IMR-90 (cell line): ENCODE data around the gene CAMTA1. TPM values are rescaled to one million over a fixed set of nuclear protein-coding genes. Genes with fewer than 3 reads are reported as not detected.

Source experiments
- ATAC-seq: fragments of 200-7000 bp; cut with Tn5 transposase; 2 replicates; pipeline ENCODE4 v1.9.1; 2020; ENCODE audit warnings: low read depth, mild to moderate bottlenecking, moderate library complexity
- BruUV-seq: library from RNA; stranded (reverse); fragments of 400-500 nt; replicated peaks from 2 replicates; lab custom pipeline; 2021; lab: Mats Ljungman, UMichigan
- CTCF ChIA-PET: fragments of 300-600 bp; formaldehyde crosslinking; extraction: SDS; loops from one replicate; lab custom pipeline; 2021; ENCODE audit warnings: antibody characterized with exemption; lab: Yijun Ruan, JAX
- POLR2A ChIA-PET: fragments of 300-600 bp; sonication (Branson Sonifier 250); formaldehyde crosslinking; loops from one replicate; lab custom pipeline; 2022; ENCODE audit warnings: antibody characterized with exemption; ENCODE audit not compliant: unreplicated experiment; lab: Charles Lee
- DNase-seq: peaks from one replicate; pipeline ENCODE4 v3.0.0; 2013
- H2AFZ ChIP-seq: replicated peaks from 2 replicates; pipeline ENCODE3; 2013; ENCODE audit warnings: low read length, mild to moderate bottlenecking; ENCODE audit not compliant: poor library complexity
- H2AK5ac ChIP-seq: 2 replicates; pipeline ENCODE4 v1.6.1; 2013; ENCODE audit warnings: low read depth, low read length, inconsistent platforms
- H2AK9ac ChIP-seq: replicated peaks from 2 replicates; pipeline ENCODE3; 2013; ENCODE audit warnings: mild to moderate bottlenecking, low read depth, low read length, moderate library complexity; ENCODE audit not compliant: poor library complexity
- H2BK120ac ChIP-seq: 2 replicates; pipeline ENCODE4 v1.6.1; 2013; ENCODE audit warnings: low read depth, low read length, inconsistent platforms
- H2BK15ac ChIP-seq: 3 replicates; pipeline ENCODE4 v1.6.1; 2013; ENCODE audit warnings: low read depth, low read length, inconsistent platforms
- H2BK20ac ChIP-seq: 2 replicates; pipeline ENCODE4 v1.6.1; 2013; ENCODE audit warnings: low read depth, mild to moderate bottlenecking, inconsistent platforms, low read length, moderate library complexity
- H2BK5ac ChIP-seq: 2 replicates; pipeline ENCODE4 v1.6.1; 2013; ENCODE audit warnings: mild to moderate bottlenecking, low read depth, low read length, inconsistent platforms; ENCODE audit not compliant: poor library complexity, severe bottlenecking
- H3K14ac ChIP-seq: replicated peaks from 2 replicates; pipeline ENCODE4 v1.6.1; 2013; ENCODE audit warnings: low read depth, low read length, inconsistent platforms
- H3K18ac ChIP-seq: 2 replicates; pipeline ENCODE4 v1.6.1; 2013; ENCODE audit warnings: low read depth, low read length, control low read depth
- H3K23ac ChIP-seq: 2 replicates; pipeline ENCODE4 v1.6.1; 2013; ENCODE audit warnings: low read depth, low read length, inconsistent platforms
- H3K27ac ChIP-seq: 2 replicates; pipeline ENCODE4 v1.5.1; 2013; ENCODE audit warnings: mild to moderate bottlenecking, control low read depth, low read length; ENCODE audit not compliant: insufficient read depth
- H3K27me3 ChIP-seq: 2 replicates; pipeline ENCODE4 v1.6.1; 2013; ENCODE audit warnings: low read length; ENCODE audit not compliant: control insufficient read depth, insufficient read depth
- H3K36me3 ChIP-seq: 2 replicates; pipeline ENCODE4 v1.6.1; 2013; ENCODE audit warnings: low read length, mixed read lengths; ENCODE audit not compliant: control insufficient read depth, insufficient read depth
- H3K4ac ChIP-seq: 2 replicates; pipeline ENCODE4 v1.6.1; 2013; ENCODE audit warnings: low read depth, low read length, inconsistent platforms
- H3K4me1 ChIP-seq: 2 replicates; pipeline ENCODE4 v1.6.1; 2013; ENCODE audit warnings: low read length, mixed read lengths; ENCODE audit not compliant: control insufficient read depth, insufficient read depth
- H3K4me2 ChIP-seq: 2 replicates; pipeline ENCODE4 v1.6.1; 2013; ENCODE audit warnings: low read depth, mild to moderate bottlenecking, control low read depth, low read length, moderate library complexity
- H3K4me3 ChIP-seq: 2 replicates; pipeline ENCODE4 v1.5.1; 2013; ENCODE audit warnings: low read depth, mild to moderate bottlenecking, control low read depth, low read length, moderate library complexity; ENCODE audit not compliant: insufficient read depth
- H3K56ac ChIP-seq: 2 replicates; pipeline ENCODE4 v1.6.1; 2013; ENCODE audit warnings: low read length, inconsistent platforms; ENCODE audit not compliant: insufficient read depth; ENCODE audit errors: extremely low read depth
- H3K79me1 ChIP-seq, 2 experiments: 2 replicates each; pipeline ENCODE4 v1.6.1; 2013; ENCODE audit warnings: low read length in 2 of 2, inconsistent platforms in 1 of 2, low read depth in 1 of 2
- H3K9ac ChIP-seq: 2 replicates; pipeline ENCODE4 v1.6.1; 2013; ENCODE audit warnings: low read depth, low read length, control low read depth
- H3K9me1 ChIP-seq: 2 replicates; pipeline ENCODE4 v1.6.1; 2013; ENCODE audit warnings: low read length, inconsistent platforms; ENCODE audit not compliant: insufficient read depth
- H3K9me3 ChIP-seq: 2 replicates; pipeline ENCODE4 v1.6.1; 2013; ENCODE audit warnings: low read length; ENCODE audit not compliant: control insufficient read depth, insufficient read depth
- H4K20me1 ChIP-seq: 2 replicates; pipeline ENCODE4 v1.6.1; 2013; ENCODE audit warnings: low read length, inconsistent platforms; ENCODE audit not compliant: insufficient read depth
- H4K5ac ChIP-seq: 2 replicates; pipeline ENCODE4 v1.6.1; 2013; ENCODE audit warnings: mild to moderate bottlenecking, low read depth, low read length, control low read depth
- H4K8ac ChIP-seq, 2 experiments: 2 replicates each; pipeline ENCODE4 v1.6.1; 2013; ENCODE audit warnings: low read depth in 2 of 2, low read length in 2 of 2, control low read depth in 1 of 2, inconsistent platforms in 1 of 2
- H4K91ac ChIP-seq: 2 replicates; pipeline ENCODE4 v1.6.1; 2013; ENCODE audit warnings: low read depth, low read length, inconsistent platforms; ENCODE audit not compliant: insufficient read depth
- BHLHE40 ChIP-seq: fragments of 150-350 bp; IDR thresholded peaks from 2 replicates; pipeline ENCODE4 v1.6.1; 2016; ENCODE audit warnings: mild to moderate bottlenecking, low read depth, low read length
- CEBPB ChIP-seq: IDR thresholded peaks from 2 replicates; pipeline ENCODE4 v1.6.1; 2012; ENCODE audit warnings: low read depth, low read length, improper control_type of control experiment
- CHD1 ChIP-seq: IDR thresholded peaks from 2 replicates; pipeline ENCODE4 v1.6.1; 2012; ENCODE audit warnings: low read depth, low read length, improper control_type of control experiment
- CTCF ChIP-seq: conservative IDR thresholded peaks from 2 replicates; pipeline ENCODE4 v1.5.1; 2012; ENCODE audit warnings: mild to moderate bottlenecking, low read depth, low read length, improper control_type of control experiment
- ELK1 ChIP-seq: fragments of 150-350 bp; IDR thresholded peaks from 2 replicates; pipeline ENCODE4 v1.6.1; 2016; ENCODE audit warnings: low read depth, mild to moderate bottlenecking, low read length, moderate library complexity, borderline replicate concordance
- FOS ChIP-seq: fragments of 150-350 bp; IDR thresholded peaks from 2 replicates; pipeline ENCODE4 v1.6.1; 2016; ENCODE audit warnings: low read depth, low read length
- MAFK ChIP-seq: IDR thresholded peaks from 2 replicates; pipeline ENCODE4 v1.6.1; 2012; ENCODE audit warnings: low read depth, low read length, improper control_type of control experiment
- MAZ ChIP-seq: IDR thresholded peaks from 2 replicates; pipeline ENCODE4 v1.6.1; 2012; ENCODE audit warnings: low read depth, mild to moderate bottlenecking, low read length, improper control_type of control experiment, moderate library complexity, borderline replicate concordance
- MXI1 ChIP-seq: IDR thresholded peaks from 2 replicates; pipeline ENCODE4 v1.6.1; 2012; ENCODE audit warnings: low read depth, mild to moderate bottlenecking, low read length, moderate library complexity, borderline replicate concordance
- NFE2L2 ChIP-seq: fragments of 150-350 bp; IDR thresholded peaks from 2 replicates; pipeline ENCODE4 v1.6.1; 2016; ENCODE audit warnings: low read depth, mild to moderate bottlenecking, low read length
- POLR2A ChIP-seq: IDR thresholded peaks from 2 replicates; pipeline ENCODE4 v1.6.1; 2012; ENCODE audit warnings: mild to moderate bottlenecking, low read depth, low read length
- RAD21 ChIP-seq: IDR thresholded peaks from 2 replicates; pipeline ENCODE4 v1.6.1; 2012; ENCODE audit warnings: low read length, improper control_type of control experiment
- RCOR1 ChIP-seq: IDR thresholded peaks from 2 replicates; pipeline ENCODE4 v1.6.1; 2012; ENCODE audit warnings: mild to moderate bottlenecking, low read length, improper control_type of control experiment; ENCODE audit not compliant: insufficient replicate concordance
- RFX5 ChIP-seq: IDR thresholded peaks from 2 replicates; pipeline ENCODE4 v1.8.0; 2012; ENCODE audit warnings: low read depth, mild to moderate bottlenecking, low read length, moderate library complexity
- SMC3 ChIP-seq: fragments of 150-350 bp; IDR thresholded peaks from 2 replicates; pipeline ENCODE4 v1.6.1; 2016; ENCODE audit warnings: low read depth, mild to moderate bottlenecking, antibody characterized with exemption, low read length, moderate library complexity
- USF2 ChIP-seq: fragments of 150-350 bp; IDR thresholded peaks from 2 replicates; pipeline ENCODE4 v1.6.1; 2017; ENCODE audit warnings: mild to moderate bottlenecking, antibody characterized with exemption, low read length, low read depth
- WGBS, 2 experiments: methylation state at CpG; one replicate each; pipeline versions ENCODE4 v1.1.5 to v1.1.7; 2013; ENCODE audit warnings: missing lambda C conversion rate in 2 of 2; ENCODE audit not compliant: insufficient read length in 1 of 2; ENCODE audit errors: extremely low coverage in 2 of 2; 5-methylcytosine and 5-hydroxymethylcytosine counted together
- dilution Hi-C: fragments of 300-500 bp; cut with HindIII; formaldehyde crosslinking; loops from one replicate; pipeline ENCODE4 v1.14.3; 2018; ENCODE audit warnings: low sequenced_read_pairs; ENCODE audit not compliant: unreplicated experiment
- in situ Hi-C: fragments of 300-500 bp; cut with MboI; formaldehyde crosslinking; loops from 3 replicates; pipeline ENCODE4 v1.14.3; 2019; ENCODE audit warnings: low sequenced_read_pairs, inconsistent platforms, mixed read lengths
- intact Hi-C: fragments of 100-400 bp; cut with micrococcal nuclease; formaldehyde crosslinking; loops from 2 replicates; pipeline ENCODE4 v1.10.0; 2022
- polyA plus RNA-seq, 3 experiments: library from polyadenylated mRNA; depleted of rRNA; stranded (reverse); fragments of >200 nt; gene quantifications; 2 replicates each; pipeline ENCODE4 v1.2.3, GENCODE V29; 2012; ENCODE audit warnings: low replicate concordance in 1 of 3
- total RNA-seq: library from RNA; depleted of rRNA; stranded (reverse); fragments of >200 nt; gene quantifications from 2 replicates; pipeline ENCODE4 v1.2.3, GENCODE V29; 2012

Gene CAMTA1
- total and polyA plus RNA-seq, 2 of the 4 experiments (the other 2 are of a cell fraction) = 35.5 to 74.3 TPM

- Histone ChIP-seq H4K5ac (no peak overlapping the region), H3K27ac (no peak overlapping the region), H2BK20ac (no peak overlapping the region), H3K4ac (no peak overlapping the region), H3K9ac (no peak overlapping the region), H3K4me1 (no peaks in the 10 kb centered on the region), H3K9me3 (no peaks in the 10 kb centered on the region), H4K8ac (no peak overlapping the region), H2AFZ (peak overlapping the region; percentile 48), H3K27me3 (no peaks in the 10 kb centered on the region; the same call in 1 of the 2 replicates), H3K56ac (no peak overlapping the region), H4K91ac (no peak overlapping the region), H4K20me1 (no peaks in the 10 kb centered on the region), H2AK9ac (peak overlapping the region; percentile 35), H2BK5ac (no peak overlapping the region), H2AK5ac (no peak overlapping the region), H3K36me3 (no peaks in the 10 kb centered on the region), H3K4me2 (no peak overlapping the region), H3K18ac (no peak overlapping the region), H2BK15ac (no peak overlapping the region), H3K79me1 (no peaks in the 10 kb centered on the region), H3K9me1 (no peaks in the 10 kb centered on the region), H3K14ac (no peak overlapping the region), H3K4me3 (no peak overlapping the region), H2BK120ac (no peak overlapping the region), H3K23ac (no peak overlapping the region)
- no TSS peak for BruUV-seq
- 51% methylated on average over 9 of the region's 27 CpGs; no CpG with 5 or more reads in 1 of the 2 experiments for WGBS, 2 experiments
- POLR2A ChIA-PET = no interaction called here
- ATAC-seq = no peak
- no peak for DNase-seq
- intact Hi-C loops (no loop called here), in situ Hi-C loops (no loop called here), dilution Hi-C loops (no loop called here)
- CTCF ChIA-PET = no interaction called here
- TF ChIP-seq MAZ = no peak
- TF ChIP-seq RAD21 = no peak
- TF ChIP-seq FOS = no peak
- TF ChIP-seq RFX5 = no peak
- no peak for TF ChIP-seq ELK1
- no peak for TF ChIP-seq POLR2A
- TF ChIP-seq SMC3 = no peak
- no peak for TF ChIP-seq MXI1
- TF ChIP-seq CHD1 = no peak
- no peak for TF ChIP-seq NFE2L2
- TF ChIP-seq BHLHE40 = no peak
- TF ChIP-seq CEBPB = no peak
- no peak for TF ChIP-seq CTCF
- TF ChIP-seq RCOR1 = no peak
- TF ChIP-seq USF2 = no peak
- TF ChIP-seq MAFK = no peak
Measured at GRCh38 chr1:7199077-7199779, 414.0 kb downstream of the CAMTA1 start.
